HG03442 (cell line): ENCODE data around the gene PDE4B.
"Not testable (repeated sequence)": the region's sequence is repeated elsewhere in the genome, so short reads cannot be mapped to it uniquely, and the experiment has no call there.

Source experiments
- ATAC-seq: cut with Tn5 transposase; IDR thresholded peaks from one replicate; pipeline ENCODE4 v1.9.1; 2021; ENCODE audit warnings: mild to moderate bottlenecking, moderate library complexity; ENCODE audit not compliant: unreplicated experiment

PDE4B gene

DNA sequence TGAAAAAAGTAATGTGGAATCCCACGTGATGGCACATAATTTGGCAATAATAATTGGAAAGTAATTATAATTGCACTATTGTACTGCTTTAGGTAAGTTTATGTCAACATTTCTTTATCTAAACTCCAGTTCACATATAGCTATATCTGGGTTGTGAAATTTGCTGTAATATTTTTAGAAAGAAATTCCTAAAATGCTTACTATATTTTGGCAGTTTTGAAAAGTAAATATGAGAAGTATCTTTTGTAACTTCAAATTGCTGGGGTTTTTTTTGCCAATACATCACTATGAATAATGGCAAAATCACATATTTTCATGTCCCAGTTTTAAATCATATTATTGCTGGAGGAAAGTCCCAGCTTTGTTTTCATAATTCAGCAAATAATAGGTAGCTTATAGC is 197.5 kb downstream of the PDE4B start:
- ATAC-seq, result no peak

DNA sequence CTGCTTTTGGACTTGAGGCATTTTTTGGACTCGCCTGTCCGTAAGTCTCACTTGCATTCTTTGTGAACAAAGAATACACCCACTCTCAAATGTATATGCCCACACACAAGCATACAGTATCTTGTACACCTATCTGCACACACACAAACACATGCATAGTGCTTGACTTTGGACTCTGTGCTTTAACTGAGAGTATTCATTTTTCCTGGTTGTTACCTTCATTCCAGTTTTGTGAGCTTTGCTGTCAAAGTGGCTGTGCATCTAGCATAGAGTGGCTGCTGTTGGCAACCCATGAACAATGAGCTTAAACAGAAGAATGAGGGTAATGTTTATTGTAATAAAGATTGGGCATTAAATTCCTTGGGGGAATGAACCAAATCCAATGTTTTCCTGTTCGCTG is 199.0 kb downstream of the PDE4B start:
- no peak for ATAC-seq

DNA sequence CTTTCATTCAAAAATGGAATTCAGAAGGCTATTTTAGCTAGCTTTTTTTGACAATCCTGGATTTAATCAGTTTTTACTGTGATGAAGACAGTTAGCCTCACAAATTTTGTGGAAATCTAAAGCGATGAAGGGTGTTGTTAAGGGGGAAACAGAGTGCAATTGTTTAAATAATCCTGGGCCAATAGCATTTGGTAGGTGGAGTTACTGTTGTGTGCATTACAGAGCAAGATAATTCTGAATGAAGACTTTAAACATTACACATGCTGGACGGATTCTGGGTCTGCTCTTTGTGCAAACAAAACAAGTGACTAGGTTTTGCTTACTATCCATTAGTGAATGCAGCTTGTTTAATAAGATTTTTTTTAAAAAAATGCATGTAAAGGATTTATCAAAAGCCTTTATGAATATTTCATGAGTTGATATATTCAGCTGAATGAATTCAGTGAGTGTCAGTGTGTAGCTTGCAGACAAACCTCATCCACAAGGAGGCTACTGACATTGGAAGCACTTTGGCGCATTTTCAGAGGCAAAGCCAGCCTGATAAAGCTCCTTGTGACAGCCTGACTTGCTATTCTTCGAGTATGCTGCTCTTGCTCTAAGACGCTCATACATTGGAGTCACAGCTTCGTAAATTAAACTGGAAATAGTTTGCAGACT is 199.6 kb downstream of the PDE4B start:
- no peak for ATAC-seq

DNA sequence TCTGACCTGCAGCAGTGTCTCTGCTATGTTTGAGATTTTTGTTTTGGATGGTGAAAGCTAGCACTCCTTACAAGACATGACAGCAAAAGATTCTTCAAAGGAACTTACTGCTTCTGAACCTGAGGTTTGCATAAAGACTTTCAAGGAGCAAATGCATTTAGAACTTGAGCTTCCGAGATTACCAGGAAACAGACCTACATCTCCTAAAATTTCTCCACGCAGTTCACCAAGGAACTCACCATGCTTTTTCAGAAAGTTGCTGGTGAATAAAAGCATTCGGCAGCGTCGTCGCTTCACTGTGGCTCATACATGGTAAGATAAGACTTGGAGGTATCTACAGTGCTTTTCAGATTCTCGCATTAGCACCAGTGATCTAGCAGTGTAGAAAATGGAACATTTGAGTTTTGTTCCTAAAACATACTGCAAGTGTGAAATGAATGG is 200.2 kb downstream of the PDE4B start:
- no peak for ATAC-seq

GRCh38 chr1:65994223-65994622 is 201.5 kb downstream of the PDE4B start:
- ATAC-seq, result no peak

DNA sequence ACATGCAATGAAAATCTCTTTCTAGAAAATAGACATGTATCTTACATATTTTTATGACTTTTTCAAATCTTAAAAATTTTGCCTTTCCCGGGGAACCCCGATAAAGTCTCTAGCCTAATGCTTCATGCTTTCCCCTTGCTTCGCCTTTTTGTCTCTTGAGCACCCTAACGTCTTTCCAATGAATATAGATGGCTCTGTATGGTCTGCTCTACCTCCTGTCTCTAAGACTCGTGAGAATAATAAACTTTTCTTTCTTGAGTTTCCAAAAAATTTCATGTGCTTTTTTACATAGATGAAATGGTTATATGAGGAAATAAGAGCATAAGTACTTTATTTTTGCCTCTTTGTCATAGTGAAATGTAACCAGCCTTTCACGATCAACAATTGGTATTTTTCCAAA is 202.6 kb downstream of the PDE4B start:
- ATAC-seq, result no peak

- ATAC-seq, result no peak
Observed at GRCh38 chr1:65995928-65996327, 203.2 kb downstream of the PDE4B start.

GRCh38 chr1:65997693-65998092 is 205.0 kb downstream of the PDE4B start:
- ATAC-seq, result no peak

- ATAC-seq, result no peak
Observed at GRCh38 chr1:65998763-65999583, 206.3 kb downstream of the PDE4B start.

GRCh38 chr1:66000033-66000637 is 207.4 kb downstream of the PDE4B start:
- no peak for ATAC-seq

DNA sequence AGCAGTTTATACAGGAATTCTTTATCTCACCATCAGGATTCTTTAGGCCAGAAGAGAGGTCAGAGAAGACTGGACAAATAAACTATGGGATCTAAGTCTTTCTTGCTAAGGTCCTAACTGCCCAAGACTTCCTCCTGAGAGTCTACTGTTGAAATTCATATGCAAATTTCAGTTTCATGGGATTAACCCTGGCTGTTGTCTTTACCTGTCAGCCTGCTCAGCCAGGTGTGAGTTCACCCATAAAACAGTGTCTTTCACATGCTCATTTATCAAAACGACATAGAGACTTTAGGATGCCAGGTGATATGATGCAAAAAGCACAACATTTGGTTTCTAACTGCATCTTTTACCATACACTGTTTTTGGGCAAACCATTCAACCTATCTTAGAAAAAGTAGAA is 211.0 kb downstream of the PDE4B start:
- ATAC-seq, result no peak

DNA sequence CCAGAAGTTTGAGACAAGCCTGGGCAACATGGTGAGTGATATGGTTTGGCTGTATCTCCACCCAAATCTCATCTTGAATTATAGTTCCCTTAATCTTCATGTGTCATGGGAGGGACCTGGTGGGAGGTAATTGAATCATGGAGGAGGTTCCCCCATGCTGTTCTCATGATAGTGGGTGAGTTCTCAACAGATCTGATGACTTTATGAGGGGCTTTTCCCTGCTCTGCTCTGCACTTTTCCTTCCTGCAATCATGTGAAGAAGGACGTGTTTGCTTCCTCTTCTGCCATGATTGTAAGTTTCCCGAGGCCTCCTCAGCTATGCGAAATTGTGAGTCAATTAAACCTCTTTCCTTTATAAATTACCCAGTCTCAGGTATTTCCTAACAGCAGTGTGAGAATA is 213.8 kb downstream of the PDE4B start:
- ATAC-seq, result not testable (repeated sequence)

- no peak for ATAC-seq
Observed at GRCh38 chr1:66012106-66012784, 219.6 kb downstream of the PDE4B start.

GRCh38 chr1:66013371-66013770 is 220.7 kb downstream of the PDE4B start:
- no peak for ATAC-seq

GRCh38 chr1:66022904-66023620 is 230.4 kb downstream of the PDE4B start:
- ATAC-seq, result no peak

DNA sequence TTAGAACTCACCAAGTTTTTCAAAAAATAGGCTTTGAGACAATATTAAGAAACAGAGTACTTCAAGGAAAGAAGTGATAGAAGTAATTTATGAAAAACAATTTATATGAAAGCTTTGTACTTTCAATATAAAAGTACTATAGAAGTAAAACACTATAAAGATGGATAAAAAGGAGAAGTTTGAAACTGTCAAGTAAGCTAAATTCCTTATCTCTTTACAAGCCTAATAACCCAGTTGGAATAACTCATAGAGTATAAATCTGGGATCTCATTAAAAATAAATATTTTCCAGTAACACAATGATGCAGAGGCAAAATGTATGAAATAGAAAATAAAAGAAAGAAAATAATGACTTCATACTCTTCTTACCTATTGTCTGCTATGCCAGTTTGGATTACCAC is 232.5 kb downstream of the PDE4B start:
- ATAC-seq, result no peak

DNA sequence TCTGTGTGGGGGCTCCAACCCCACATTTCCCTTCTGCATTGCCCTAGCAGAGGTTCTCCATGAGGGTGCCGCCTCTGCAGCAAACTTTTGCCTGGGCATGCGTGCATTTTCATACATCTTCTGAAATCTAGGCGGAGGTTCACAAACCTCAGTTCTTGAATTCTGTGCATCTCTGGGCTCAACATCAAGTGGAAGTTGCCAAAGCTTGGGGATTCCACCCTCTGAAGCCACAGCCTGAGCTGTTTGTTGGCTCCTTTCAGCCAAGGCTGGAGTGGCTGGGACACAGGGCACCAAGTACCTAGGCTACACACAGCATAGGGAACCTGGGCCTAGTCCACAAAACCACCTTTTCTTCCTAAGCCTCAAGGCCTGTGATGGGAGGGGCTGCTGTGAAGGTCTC is 235.3 kb downstream of the PDE4B start:
- no peak for ATAC-seq

- ATAC-seq, result no peak
Observed at GRCh38 chr1:66033781-66034180, 241.1 kb downstream of the PDE4B start.

- ATAC-seq, result no peak
Observed at GRCh38 chr1:66035616-66036245, 243.0 kb downstream of the PDE4B start.

DNA sequence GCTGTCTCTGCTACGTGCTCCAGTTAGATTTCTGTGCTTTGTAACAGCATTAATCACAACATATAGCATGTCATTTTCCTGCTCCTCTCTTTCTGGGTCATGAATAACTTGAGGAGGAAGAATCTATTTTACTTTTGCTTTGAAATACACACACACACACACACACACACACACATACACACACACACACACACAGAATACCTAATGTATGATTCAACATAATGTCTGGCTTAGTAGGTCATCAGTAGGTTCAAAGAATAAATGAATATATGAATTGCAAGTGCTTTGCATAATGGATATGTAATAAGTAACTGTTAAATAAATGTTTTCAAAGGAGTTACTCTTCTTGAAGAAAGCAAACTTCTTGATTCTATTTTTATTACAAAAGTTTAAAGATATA is 249.0 kb downstream of the PDE4B start:
- ATAC-seq, result no peak
